ENCODE results near the gene HEMK1.

DNA sequence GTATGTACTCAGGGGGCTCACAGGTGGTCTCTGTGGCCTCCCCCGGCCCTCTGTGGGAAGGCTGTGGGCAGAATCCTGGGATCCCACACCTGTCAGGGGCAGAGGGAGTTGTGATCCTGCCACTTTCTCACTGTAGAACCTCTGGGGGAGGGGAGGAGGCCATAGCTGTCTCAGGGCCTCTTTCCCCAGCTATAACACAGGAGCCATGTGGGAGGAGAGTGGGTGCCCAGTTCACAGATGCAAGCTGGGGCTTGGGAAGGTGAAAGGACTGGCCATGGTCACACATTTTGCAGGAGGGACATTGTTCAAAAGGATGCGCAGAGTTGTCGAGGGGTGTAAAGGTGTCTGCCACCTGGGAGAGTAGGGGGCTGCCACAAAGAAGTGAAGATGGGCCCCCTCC lies 59.3 kb downstream of the HEMK1 start:
- TF ChIP-seq, protein P1, sequence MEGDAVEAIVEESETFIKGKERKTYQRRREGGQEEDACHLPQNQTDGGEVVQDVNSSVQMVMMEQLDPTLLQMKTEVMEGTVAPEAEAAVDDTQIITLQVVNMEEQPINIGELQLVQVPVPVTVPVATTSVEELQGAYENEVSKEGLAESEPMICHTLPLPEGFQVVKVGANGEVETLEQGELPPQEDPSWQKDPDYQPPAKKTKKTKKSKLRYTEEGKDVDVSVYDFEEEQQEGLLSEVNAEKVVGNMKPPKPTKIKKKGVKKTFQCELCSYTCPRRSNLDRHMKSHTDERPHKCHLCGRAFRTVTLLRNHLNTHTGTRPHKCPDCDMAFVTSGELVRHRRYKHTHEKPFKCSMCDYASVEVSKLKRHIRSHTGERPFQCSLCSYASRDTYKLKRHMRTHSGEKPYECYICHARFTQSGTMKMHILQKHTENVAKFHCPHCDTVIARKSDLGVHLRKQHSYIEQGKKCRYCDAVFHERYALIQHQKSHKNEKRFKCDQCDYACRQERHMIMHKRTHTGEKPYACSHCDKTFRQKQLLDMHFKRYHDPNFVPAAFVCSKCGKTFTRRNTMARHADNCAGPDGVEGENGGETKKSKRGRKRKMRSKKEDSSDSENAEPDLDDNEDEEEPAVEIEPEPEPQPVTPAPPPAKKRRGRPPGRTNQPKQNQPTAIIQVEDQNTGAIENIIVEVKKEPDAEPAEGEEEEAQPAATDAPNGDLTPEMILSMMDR (IDR thresholded peaks at IDR 0.05): no peak
- TF ChIP-seq POLR2A (IDR thresholded peaks at IDR 0.05) (no peak), POLR2AphosphoS5 (IDR thresholded peaks at IDR 0.05) (no peak)

Measured in prostate gland (tissue), 2 donors.